ENCODE measurements around the gene SLC22A13. TPM values are rescaled to one million over a fixed set of nuclear protein-coding genes. Genes with fewer than 3 reads are reported as not detected.
"Not testable (repeated sequence)": the region's sequence is repeated elsewhere in the genome, so short reads cannot be mapped to it uniquely, and the experiment has no call there.

Gene SLC22A13
- total RNA-seq, 3 donors from 2014 or later (not counting 1 experiment from before 2014, with no cell fraction given), result 0.16 to 0.85 (median 0.40) TPM

GRCh38 chr3:38317192-38317759 is 51.7 kb downstream of the SLC22A13 start:
- Mint-ChIP-seq H3K27ac (no peak overlapping the region), H3K27me3 (ENCODE audit: low read depth in 2 of 2) (peaks cover 6 to 7% of the 10 kb centered on the region in 2 donors), H3K9me3 (no peaks in the 10 kb centered on the region), H3K36me3 (no peaks in the 10 kb centered on the region), H3K4me1 (no peaks in the 10 kb centered on the region), H3K4me3 (no peak overlapping the region)
- ATAC-seq, result no peak
- Histone ChIP-seq H3K27ac (ENCODE audit: low read length) (no peak overlapping the region), H3K4me3 (ENCODE audit: low read length) (no peak overlapping the region), H3K9me3 (ENCODE audit: control insufficient read depth, insufficient read depth, low read length) (no peaks in the 10 kb centered on the region), H3K4me1 (ENCODE audit: control insufficient read depth, insufficient read depth, low read length) (peaks cover 6% of the 10 kb centered on the region), H3K27me3 (ENCODE audit: control insufficient read depth, insufficient read depth, low read length) (no peaks in the 10 kb centered on the region), H3K36me3 (ENCODE audit: control insufficient read depth, insufficient read depth, low read length) (no peaks in the 10 kb centered on the region)
- no peak for TF ChIP-seq CTCF (IDR thresholded peaks at IDR 0.05)
- intact Hi-C loops (cut with micrococcal nuclease), result no loop called here
- no peak for DNase-seq
- WGBS (ENCODE audit: insufficient coverage), result 91% methylated on average over 7 of the region's 7 CpGs

GRCh38 chr3:38318766-38319671 is 53.4 kb downstream of the SLC22A13 start:
- no peaks in the 10 kb centered on the region for H3K9me3 ChIP-seq (ENCODE audit: control insufficient read depth, insufficient read depth, low read length)
- no peaks in the 10 kb centered on the region for H3K36me3 Mint-ChIP-seq
- no peak for DNase-seq

GRCh38 chr3:38320638-38321037 is 55.0 kb downstream of the SLC22A13 start:
- intact Hi-C loops (cut with micrococcal nuclease); H3K4me3 Mint-ChIP-seq; H3K4me1 Mint-ChIP-seq; H3K9me3 Mint-ChIP-seq; ATAC-seq; DNase-seq; H3K36me3 Mint-ChIP-seq; H3K4me1 ChIP-seq (ENCODE audit: control insufficient read depth, insufficient read depth, low read length); H3K27ac Mint-ChIP-seq; H3K36me3 ChIP-seq (ENCODE audit: control insufficient read depth, insufficient read depth, low read length); H3K27me3 ChIP-seq (ENCODE audit: control insufficient read depth, insufficient read depth, low read length); H3K9me3 ChIP-seq (ENCODE audit: control insufficient read depth, insufficient read depth, low read length); H3K27ac ChIP-seq (ENCODE audit: low read length); H3K4me3 ChIP-seq (ENCODE audit: low read length): not testable (repeated sequence)
- 100% methylated on average over 2 of the region's 4 CpGs for WGBS (ENCODE audit: insufficient coverage)
- H3K27me3 Mint-ChIP-seq (ENCODE audit: low read depth in 2 of 2), result peaks cover 4 to 15% of the 10 kb centered on the region in 2 donors

More at GRCh38 chr3:38318766-38319671, 53.4 kb downstream of the SLC22A13 start:
- Histone ChIP-seq H3K27ac (ENCODE audit: low read length) (no peak overlapping the region), H3K36me3 (ENCODE audit: control insufficient read depth, insufficient read depth, low read length) (no peaks in the 10 kb centered on the region), H3K4me3 (ENCODE audit: low read length) (no peak overlapping the region), H3K4me1 (ENCODE audit: control insufficient read depth, insufficient read depth, low read length) (peaks cover 6% of the 10 kb centered on the region), H3K27me3 (ENCODE audit: control insufficient read depth, insufficient read depth, low read length) (no peaks in the 10 kb centered on the region)
- no peak for ATAC-seq
- no peak for TF ChIP-seq CTCF (IDR thresholded peaks at IDR 0.05)
- intact Hi-C loops (cut with micrococcal nuclease), result no loop called here
- WGBS (ENCODE audit: insufficient coverage), result 92% methylated on average over 7 of the region's 8 CpGs
- no peaks in the 10 kb centered on the region for H3K9me3 Mint-ChIP-seq
- H3K4me3 Mint-ChIP-seq, result no peak overlapping the region
- H3K27ac Mint-ChIP-seq, result no peak overlapping the region
- peaks cover 4 to 5% of the 10 kb centered on the region in 2 donors for H3K27me3 Mint-ChIP-seq (ENCODE audit: low read depth in 2 of 2)
- no peaks in the 10 kb centered on the region for H3K4me1 Mint-ChIP-seq

- H3K9me3 ChIP-seq (ENCODE audit: control insufficient read depth, insufficient read depth, low read length), result no peaks in the 10 kb centered on the region
- H3K4me3 Mint-ChIP-seq, result no peak overlapping the region
- H3K27ac Mint-ChIP-seq, result no peak overlapping the region
- TF ChIP-seq CTCF (IDR thresholded peaks at IDR 0.05), result no peak
- ATAC-seq, result no peak
- no peak for DNase-seq
- H3K27me3 Mint-ChIP-seq (ENCODE audit: low read depth in 2 of 2), result peaks cover 3 to 19% of the 10 kb centered on the region in 2 donors
- WGBS (ENCODE audit: insufficient coverage), result 100% methylated on average over 1 of the region's 1 CpG
- no peak overlapping the region for H3K27ac ChIP-seq (ENCODE audit: low read length)
- no peaks in the 10 kb centered on the region for H3K27me3 ChIP-seq (ENCODE audit: control insufficient read depth, insufficient read depth, low read length)
- no peaks in the 10 kb centered on the region for H3K36me3 Mint-ChIP-seq
- no peaks in the 10 kb centered on the region for H3K36me3 ChIP-seq (ENCODE audit: control insufficient read depth, insufficient read depth, low read length)
- H3K4me1 ChIP-seq (ENCODE audit: control insufficient read depth, insufficient read depth, low read length), result no peaks in the 10 kb centered on the region
- H3K4me3 ChIP-seq (ENCODE audit: low read length), result no peak overlapping the region
- no peaks in the 10 kb centered on the region for H3K4me1 Mint-ChIP-seq
- intact Hi-C loops (cut with micrococcal nuclease), result no loop called here
- H3K9me3 Mint-ChIP-seq, result no peaks in the 10 kb centered on the region
These were observed 57.4 kb downstream of the SLC22A13 start for GRCh38 chr3:38323060-38323459.
